ENCODE data around the gene CHN2. TPM values are rescaled to one million over a fixed set of nuclear protein-coding genes. Genes with fewer than 3 reads are reported as not detected.

The CHN2 gene
- total RNA-seq, 1 experiment from 2014 or later, result 2.1 TPM

DNA sequence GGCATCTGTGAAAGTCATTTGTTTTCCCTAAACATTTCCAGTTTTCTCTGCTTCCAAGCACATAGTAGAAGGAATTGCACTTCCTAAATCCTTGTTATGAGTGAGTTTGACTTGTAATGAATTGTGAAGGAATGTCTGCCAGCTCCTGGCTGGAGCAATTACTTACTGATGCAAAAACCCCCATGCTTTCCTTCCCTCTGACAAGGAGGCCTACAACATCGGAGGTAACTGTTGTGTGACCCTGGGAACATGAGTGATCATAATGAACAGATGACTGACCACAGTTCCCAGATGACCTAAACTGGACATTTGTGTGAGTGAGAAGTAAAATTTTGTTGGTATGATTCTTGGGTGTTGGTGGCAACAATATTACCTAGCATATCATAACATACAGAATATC, 26.9 kb upstream of the CHN2 start:
- intact Hi-C loops (cut with micrococcal nuclease), result no loop called here
- H3K9ac ChIP-seq (ENCODE audit: low read length), result no peak overlapping the region
- no peaks in the 10 kb centered on the region for H3K79me2 ChIP-seq (ENCODE audit: insufficient read depth, low read length)
- ChIA-PET POLR2A (no interaction called here), CTCF (interaction anchor here (1.1 kb wide), 1 partner anchor 22 kb away, joined by 3 read pairs; no protein-coding TSS in a partner anchor), RAD21 (ENCODE audit: low non-redundant PET in 1 of 2, low total read pairs in 2 of 2, uncharacterized antibody in 2 of 2, unreplicated experiment in 2 of 2) (no interaction called here)
- DNase-seq (ENCODE audit: low read depth, low spot score), result no peak
- H3K4me1 ChIP-seq (ENCODE audit: control insufficient read depth in 1 of 2, insufficient read depth in 2 of 2, low read length in 2 of 2), result no peaks in the 10 kb centered on the region
- ATAC-seq, result no peak
- no peak overlapping the region for H2AFZ ChIP-seq (ENCODE audit: low read depth, low read length, poor library complexity, severe bottlenecking)
- H3K27me3 ChIP-seq (ENCODE audit: insufficient read depth, low read length), result no peaks in the 10 kb centered on the region
- no peak overlapping the region for H3K27ac ChIP-seq (ENCODE audit: low read depth, low read length)
- no TSS peak for BruUV-seq (replicated peaks)
- no peak overlapping the region for H3K4me2 ChIP-seq (ENCODE audit: low read length)
- no peaks in the 10 kb centered on the region for H4K20me1 ChIP-seq (ENCODE audit: insufficient read depth)
- H3K9me2 ChIP-seq (ENCODE audit: insufficient read depth), result no peaks in the 10 kb centered on the region
- H3K9me3 ChIP-seq (ENCODE audit: control insufficient read depth in 1 of 2, insufficient read depth in 1 of 2, low read depth in 1 of 2, low read length in 2 of 2), result no peaks in the 10 kb centered on the region
- no peak overlapping the region for H3K4me3 ChIP-seq (replicated peaks in 1 of 2; ENCODE audit: low read depth in 1 of 2, low read length in 2 of 2)
- no peaks in the 10 kb centered on the region for H3K36me3 ChIP-seq (ENCODE audit: control insufficient read depth in 1 of 2, insufficient read depth in 2 of 2, low read length in 2 of 2)
- TF ChIP-seq TCF7L2 (IDR thresholded peaks at IDR 0.05; ENCODE audit: borderline replicate concordance, extremely low read depth, insufficient read depth, insufficient read length) (no peak), RAD21 (IDR thresholded peaks at IDR 0.05; ENCODE audit: low read depth) (no peak), JUND (IDR thresholded peaks at IDR 0.05) (no peak), CEBPB (IDR thresholded peaks at IDR 0.05; ENCODE audit: low read depth) (no peak), ZNF274 (IDR thresholded peaks at IDR 0.05; ENCODE audit: low read depth, low read length) (no peak), YY1 (IDR thresholded peaks at IDR 0.05; ENCODE audit: extremely low read depth, insufficient replicate concordance, low read depth, low read length) (no peak), EGR1 (IDR thresholded peaks at IDR 0.05; ENCODE audit: low read depth) (no peak), SP1 (IDR thresholded peaks at IDR 0.05; ENCODE audit: low read depth) (no peak), SRF (IDR thresholded peaks at IDR 0.05; ENCODE audit: low read depth) (no peak), EZH2phosphoT487 (IDR thresholded peaks at IDR 0.05; ENCODE audit: borderline replicate concordance) (no peak), ZFX (IDR thresholded peaks at IDR 0.05) (no peak), CBX3 (IDR thresholded peaks at IDR 0.05; ENCODE audit: low read depth) (no peak), FOSL1 (IDR thresholded peaks at IDR 0.05; ENCODE audit: low read depth) (no peak), POLR2A (IDR thresholded peaks at IDR 0.05; ENCODE audit: borderline replicate concordance, extremely low read depth, insufficient read depth, insufficient read length) (no peak), POLR2AphosphoS5 (IDR thresholded peaks at IDR 0.05; ENCODE audit: low read depth, low read length) (no peak), SIN3A (IDR thresholded peaks at IDR 0.05; ENCODE audit: low read depth) (no peak)
- TF ChIP-seq, protein P1, sequence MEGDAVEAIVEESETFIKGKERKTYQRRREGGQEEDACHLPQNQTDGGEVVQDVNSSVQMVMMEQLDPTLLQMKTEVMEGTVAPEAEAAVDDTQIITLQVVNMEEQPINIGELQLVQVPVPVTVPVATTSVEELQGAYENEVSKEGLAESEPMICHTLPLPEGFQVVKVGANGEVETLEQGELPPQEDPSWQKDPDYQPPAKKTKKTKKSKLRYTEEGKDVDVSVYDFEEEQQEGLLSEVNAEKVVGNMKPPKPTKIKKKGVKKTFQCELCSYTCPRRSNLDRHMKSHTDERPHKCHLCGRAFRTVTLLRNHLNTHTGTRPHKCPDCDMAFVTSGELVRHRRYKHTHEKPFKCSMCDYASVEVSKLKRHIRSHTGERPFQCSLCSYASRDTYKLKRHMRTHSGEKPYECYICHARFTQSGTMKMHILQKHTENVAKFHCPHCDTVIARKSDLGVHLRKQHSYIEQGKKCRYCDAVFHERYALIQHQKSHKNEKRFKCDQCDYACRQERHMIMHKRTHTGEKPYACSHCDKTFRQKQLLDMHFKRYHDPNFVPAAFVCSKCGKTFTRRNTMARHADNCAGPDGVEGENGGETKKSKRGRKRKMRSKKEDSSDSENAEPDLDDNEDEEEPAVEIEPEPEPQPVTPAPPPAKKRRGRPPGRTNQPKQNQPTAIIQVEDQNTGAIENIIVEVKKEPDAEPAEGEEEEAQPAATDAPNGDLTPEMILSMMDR (IDR thresholded peaks at IDR 0.05 in 2 of 3, conservative IDR thresholded peaks at IDR 0.05 in 1 of 3; ENCODE audit: borderline replicate concordance in 1 of 3, insufficient read depth in 1 of 3, low read depth in 2 of 3, low read length in 2 of 3), result no peak
- TF ChIP-seq, protein P2, sequence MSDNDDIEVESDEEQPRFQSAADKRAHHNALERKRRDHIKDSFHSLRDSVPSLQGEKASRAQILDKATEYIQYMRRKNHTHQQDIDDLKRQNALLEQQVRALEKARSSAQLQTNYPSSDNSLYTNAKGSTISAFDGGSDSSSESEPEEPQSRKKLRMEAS (IDR thresholded peaks at IDR 0.05), result no peak
- TF ChIP-seq, protein P3, sequence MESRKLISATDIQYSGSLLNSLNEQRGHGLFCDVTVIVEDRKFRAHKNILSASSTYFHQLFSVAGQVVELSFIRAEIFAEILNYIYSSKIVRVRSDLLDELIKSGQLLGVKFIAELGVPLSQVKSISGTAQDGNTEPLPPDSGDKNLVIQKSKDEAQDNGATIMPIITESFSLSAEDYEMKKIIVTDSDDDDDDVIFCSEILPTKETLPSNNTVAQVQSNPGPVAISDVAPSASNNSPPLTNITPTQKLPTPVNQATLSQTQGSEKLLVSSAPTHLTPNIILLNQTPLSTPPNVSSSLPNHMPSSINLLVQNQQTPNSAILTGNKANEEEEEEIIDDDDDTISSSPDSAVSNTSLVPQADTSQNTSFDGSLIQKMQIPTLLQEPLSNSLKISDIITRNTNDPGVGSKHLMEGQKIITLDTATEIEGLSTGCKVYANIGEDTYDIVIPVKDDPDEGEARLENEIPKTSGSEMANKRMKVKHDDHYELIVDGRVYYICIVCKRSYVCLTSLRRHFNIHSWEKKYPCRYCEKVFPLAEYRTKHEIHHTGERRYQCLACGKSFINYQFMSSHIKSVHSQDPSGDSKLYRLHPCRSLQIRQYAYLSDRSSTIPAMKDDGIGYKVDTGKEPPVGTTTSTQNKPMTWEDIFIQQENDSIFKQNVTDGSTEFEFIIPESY (IDR thresholded peaks at IDR 0.05; ENCODE audit: extremely low read depth, insufficient replicate concordance, low read length), result no peak
- TF ChIP-seq, protein P4, sequence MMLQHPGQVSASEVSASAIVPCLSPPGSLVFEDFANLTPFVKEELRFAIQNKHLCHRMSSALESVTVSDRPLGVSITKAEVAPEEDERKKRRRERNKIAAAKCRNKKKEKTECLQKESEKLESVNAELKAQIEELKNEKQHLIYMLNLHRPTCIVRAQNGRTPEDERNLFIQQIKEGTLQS (IDR thresholded peaks at IDR 0.05), result no peak

All from HCT116 (cell line).